ENCODE measurements around the gene MYO16.

DNA sequence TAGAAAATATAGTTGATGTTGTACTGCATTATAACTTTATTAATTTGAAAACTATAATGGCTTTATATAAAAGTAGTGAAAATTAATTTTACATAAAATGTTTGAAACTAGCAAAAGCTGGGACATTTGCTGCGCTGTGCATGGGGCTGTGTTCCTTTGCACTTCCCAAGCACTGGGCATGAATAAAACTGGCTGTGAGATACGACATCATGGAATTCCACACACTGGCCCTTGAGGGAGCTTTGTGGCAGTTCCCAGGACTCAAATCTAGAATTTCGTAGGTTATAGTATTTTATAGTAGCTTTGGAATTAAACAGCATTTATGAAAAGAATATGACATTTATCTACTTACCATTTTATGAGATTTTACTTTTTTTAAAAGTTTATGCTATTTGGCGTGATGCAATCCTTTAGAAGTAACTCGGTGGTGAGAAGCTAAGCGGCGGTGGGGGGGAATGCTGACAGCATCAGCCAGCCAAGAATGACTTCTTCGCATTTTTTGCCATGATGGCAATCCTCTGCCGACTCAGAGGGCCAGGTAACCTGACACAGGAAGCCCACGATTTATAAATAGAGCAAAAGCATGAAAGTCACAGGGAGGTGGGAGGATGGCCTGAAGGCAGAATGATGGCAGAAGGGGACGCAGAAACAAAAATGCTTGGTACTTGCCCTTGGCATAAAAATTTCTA is 553.5 kb downstream of the MYO16 start:
- TF ChIP-seq POLR2A (IDR thresholded peaks at IDR 0.05; ENCODE audit: low read depth, low read length) (no peak), POLR2AphosphoS5 (IDR thresholded peaks at IDR 0.05; ENCODE audit: low read depth, low read length) (no peak), SPI1 (IDR thresholded peaks at IDR 0.05; ENCODE audit: low read depth, low read length) (no peak)

Measured in GM12891 (cell line).